RWPE2 (cell line): ENCODE data around the gene KRTAP22-1.

Source experiments
- ATAC-seq: fragments of 200-7000 bp; cut with Tn5 transposase; 3 replicates; pipeline ENCODE4 v1.9.1; 2021; ENCODE audit warnings: low read depth
- DNase-seq: peaks from one replicate; pipeline ENCODE4 v3.0.0-alpha.2; 2020; ENCODE audit warnings: low spot score
- H3K27ac ChIP-seq: fragments of 450-650 bp; 2 replicates; pipeline ENCODE4 v1.5.1; 2017; ENCODE audit warnings: mild to moderate bottlenecking; ENCODE audit not compliant: poor library complexity, severe bottlenecking
- H3K27me3 ChIP-seq: fragments of 250-450 bp; sonication (Bioruptor Pico); 2 replicates; pipeline ENCODE4 v1.5.1; 2021; ENCODE audit warnings: mild to moderate bottlenecking, moderate library complexity; ENCODE audit not compliant: insufficient read depth, poor library complexity, severe bottlenecking
- H3K36me3 ChIP-seq: fragments of 250-450 bp; sonication (Bioruptor Pico); 2 replicates; pipeline ENCODE4 v1.5.1; 2020; ENCODE audit warnings: low read depth, mild to moderate bottlenecking, moderate library complexity
- H3K4me1 ChIP-seq: fragments of 250-450 bp; sonication (Bioruptor Pico); 2 replicates; pipeline ENCODE4 v1.5.1; 2021; ENCODE audit warnings: mild to moderate bottlenecking, moderate library complexity; ENCODE audit not compliant: insufficient read depth, poor library complexity, severe bottlenecking
- H3K4me3 ChIP-seq: fragments of 250-450 bp; sonication (Bioruptor Pico); 2 replicates; pipeline ENCODE4 v1.5.1; 2021; ENCODE audit warnings: mild to moderate bottlenecking, moderate library complexity; ENCODE audit not compliant: severe bottlenecking
- H3K9me3 ChIP-seq: fragments of 250-450 bp; sonication (Bioruptor Pico); 2 replicates; pipeline ENCODE4 v1.5.1; 2021; ENCODE audit warnings: mild to moderate bottlenecking, moderate library complexity; ENCODE audit not compliant: severe bottlenecking
- TF ChIP-seq, protein P1 (sequence below): fragments of 450-650 bp; IDR thresholded peaks from one replicate; pipeline ENCODE4 v1.5.1; 2017; ENCODE audit warnings: mild to moderate bottlenecking, moderate library complexity; ENCODE audit not compliant: poor library complexity, severe bottlenecking

Gene KRTAP22-1

GRCh38 chr21:30580132-30580531, 20.8 kb upstream of the KRTAP22-1 start:
- peaks cover 14% of the 10 kb centered on the region for H3K27me3 ChIP-seq
- no peak for ATAC-seq
- H3K9me3 ChIP-seq: no peaks in the 10 kb centered on the region
- TF ChIP-seq, protein P1, sequence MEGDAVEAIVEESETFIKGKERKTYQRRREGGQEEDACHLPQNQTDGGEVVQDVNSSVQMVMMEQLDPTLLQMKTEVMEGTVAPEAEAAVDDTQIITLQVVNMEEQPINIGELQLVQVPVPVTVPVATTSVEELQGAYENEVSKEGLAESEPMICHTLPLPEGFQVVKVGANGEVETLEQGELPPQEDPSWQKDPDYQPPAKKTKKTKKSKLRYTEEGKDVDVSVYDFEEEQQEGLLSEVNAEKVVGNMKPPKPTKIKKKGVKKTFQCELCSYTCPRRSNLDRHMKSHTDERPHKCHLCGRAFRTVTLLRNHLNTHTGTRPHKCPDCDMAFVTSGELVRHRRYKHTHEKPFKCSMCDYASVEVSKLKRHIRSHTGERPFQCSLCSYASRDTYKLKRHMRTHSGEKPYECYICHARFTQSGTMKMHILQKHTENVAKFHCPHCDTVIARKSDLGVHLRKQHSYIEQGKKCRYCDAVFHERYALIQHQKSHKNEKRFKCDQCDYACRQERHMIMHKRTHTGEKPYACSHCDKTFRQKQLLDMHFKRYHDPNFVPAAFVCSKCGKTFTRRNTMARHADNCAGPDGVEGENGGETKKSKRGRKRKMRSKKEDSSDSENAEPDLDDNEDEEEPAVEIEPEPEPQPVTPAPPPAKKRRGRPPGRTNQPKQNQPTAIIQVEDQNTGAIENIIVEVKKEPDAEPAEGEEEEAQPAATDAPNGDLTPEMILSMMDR: no peak
- H3K4me1 ChIP-seq: no peaks in the 10 kb centered on the region
- no peak overlapping the region for H3K4me3 ChIP-seq
- no peak overlapping the region for H3K27ac ChIP-seq
- no peaks in the 10 kb centered on the region for H3K36me3 ChIP-seq
- DNase-seq: no peak

DNA sequence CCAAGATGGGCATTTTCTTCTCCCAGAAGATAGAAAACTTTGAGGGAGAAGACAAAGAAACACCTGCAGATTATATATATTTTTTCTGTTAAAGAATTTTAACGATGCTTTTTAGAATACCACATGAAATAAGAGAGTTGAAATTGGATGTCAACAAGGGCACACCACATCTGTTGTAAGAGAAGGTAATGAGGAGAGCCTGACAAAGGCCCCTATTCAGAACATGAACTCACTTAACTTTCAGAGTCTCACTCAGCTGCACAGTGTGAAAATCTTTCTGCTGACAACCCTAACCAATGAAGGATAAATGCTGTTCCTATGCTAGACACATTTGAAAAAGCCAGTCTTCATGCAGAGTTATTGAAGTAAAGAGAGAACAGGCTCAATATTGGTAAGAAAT, 18.0 kb upstream of the KRTAP22-1 start:
- no peak for ATAC-seq
- no peak for DNase-seq
- no peaks in the 10 kb centered on the region for H3K9me3 ChIP-seq
- TF ChIP-seq, protein P1: no peak
- no peak overlapping the region for H3K4me3 ChIP-seq
- H3K27me3 ChIP-seq: peaks cover 18% of the 10 kb centered on the region
- H3K4me1 ChIP-seq: no peaks in the 10 kb centered on the region
- H3K27ac ChIP-seq: no peak overlapping the region
- no peaks in the 10 kb centered on the region for H3K36me3 ChIP-seq

DNA sequence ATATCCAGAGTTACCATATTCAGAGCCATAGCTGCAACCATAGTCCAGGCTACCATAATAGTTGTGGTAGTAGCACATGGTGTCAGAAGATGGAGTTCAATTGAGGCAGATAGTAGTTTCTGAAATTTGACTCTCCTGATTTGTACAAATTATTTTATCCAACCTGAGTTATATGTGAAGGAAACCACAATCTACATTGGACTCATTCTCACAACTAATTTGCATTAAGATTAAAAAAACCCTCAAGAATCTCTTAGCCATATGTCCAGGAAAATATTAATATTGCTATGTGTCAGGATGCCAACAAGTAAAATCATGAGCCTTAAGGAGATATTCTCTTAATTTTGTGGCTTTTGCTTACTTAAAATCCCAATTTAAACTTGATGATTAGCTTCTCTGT, 10.6 kb upstream of the KRTAP22-1 start, which contains the start of gene KRTAP22-2:
Gene KRTAP22-2, minus strand, starts transcription at position 101 of the 400 bp plus-strand sequence.
- H3K27me3 ChIP-seq: peaks cover 4% of the 10 kb centered on the region
- no peak within 1 kb of the TSS for H3K4me3 ChIP-seq
- DNase-seq (no peak), ATAC-seq (no peak)
- TF ChIP-seq, protein P1: no peak
- no peaks in the 10 kb centered on the region for H3K4me1 ChIP-seq
- no peak within 1 kb of the TSS for H3K27ac ChIP-seq
- H3K36me3 ChIP-seq: no peaks in the 10 kb centered on the region
- no peaks in the 10 kb centered on the region for H3K9me3 ChIP-seq

- ATAC-seq: no peak
- no peaks in the 10 kb centered on the region for H3K27me3 ChIP-seq
- no peaks in the 10 kb centered on the region for H3K36me3 ChIP-seq
- no peak within 1 kb of the TSS for H3K4me3 ChIP-seq
- no peak for DNase-seq
- no peaks in the 10 kb centered on the region for H3K4me1 ChIP-seq
- no peaks in the 10 kb centered on the region for H3K9me3 ChIP-seq
- H3K27ac ChIP-seq: no peak within 1 kb of the TSS
- TF ChIP-seq, protein P1: no peak
Observed at GRCh38 chr21:30592140-30592539, 8.7 kb upstream of the KRTAP22-1 start, which contains the start of gene KRTAP6-3. Gene KRTAP6-3, plus strand, starts transcription at chr21:30592440. Its CDS starts 6 bp downstream, at chr21:30592446.

- TF ChIP-seq, protein P1: no peak
Observed at GRCh38 chr21:30598802-30599201, 2.1 kb upstream of the KRTAP22-1 start, which contains the start of gene KRTAP6-2. Gene KRTAP6-2, minus strand, starts transcription at chr21:30598902. Its CDS starts 28 bp downstream, at chr21:30598874.

More at GRCh38 chr21:30598802-30599201, 2.1 kb upstream of the KRTAP22-1 start, which contains the start of gene KRTAP6-2:
- Histone ChIP-seq H3K27me3 (no peaks in the 10 kb centered on the region), H3K27ac (no peak within 1 kb of the TSS), H3K4me3 (no peak within 1 kb of the TSS), H3K36me3 (no peaks in the 10 kb centered on the region), H3K4me1 (no peaks in the 10 kb centered on the region), H3K9me3 (no peaks in the 10 kb centered on the region)
- ATAC-seq (no peak), DNase-seq (no peak)
